ENCODE measurements around the gene MAPK1. TPM values are rescaled to one million over a fixed set of nuclear protein-coding genes. Genes with fewer than 3 reads are reported as not detected.
"Not testable (repeated sequence)": the region's sequence is repeated elsewhere in the genome, so short reads cannot be mapped to it uniquely, and the experiment has no call there.

Gene MAPK1
- total RNA-seq, 1 experiment from 2014 or later, result 122 TPM

- H3K36me3 ChIP-seq (ENCODE audit: control insufficient read depth, insufficient read depth, low read length), result no peaks in the 10 kb centered on the region
- no peak for DNase-seq (ENCODE audit: low read depth, low spot score)
- ATAC-seq, result no peak
- H3K27me3 ChIP-seq (ENCODE audit: control insufficient read depth, insufficient read depth, low read length), result no peaks in the 10 kb centered on the region
- in situ Hi-C loops (cut with HindIII; ENCODE audit: low pct_unique_long_range_greater_than_20kb, low sequenced_read_pairs), result no loop called here
- no TSS peak for BruUV-seq (replicated peaks)
- H3K4me3 ChIP-seq (ENCODE audit: low read depth in 2 of 2, low read length in 2 of 2), result no peak overlapping the region
- H3K4me1 ChIP-seq (ENCODE audit: control insufficient read depth, insufficient read depth, low read length), result no peaks in the 10 kb centered on the region
- ChIA-PET CTCF (no interaction called here), POLR2A (no interaction called here)
- no peaks in the 10 kb centered on the region for H3K9me3 ChIP-seq (ENCODE audit: control insufficient read depth, insufficient read depth, low read depth, low read length)
- no peak for TF ChIP-seq TCF7L2 (IDR thresholded peaks at IDR 0.05; ENCODE audit: low read depth, low read length)
- no peak overlapping the region for H3K27ac ChIP-seq (ENCODE audit: low read length)
- intact Hi-C loops (cut with micrococcal nuclease; ENCODE audit: unreplicated experiment), result no loop called here
These were observed 9.2 kb upstream of the MAPK1 start for GRCh38 chr22:21876486-21877176.

- ATAC-seq; H3K27me3 ChIP-seq (ENCODE audit: control insufficient read depth, insufficient read depth, low read length); CTCF ChIA-PET; H3K9me3 ChIP-seq (ENCODE audit: control insufficient read depth, insufficient read depth, low read depth, low read length); in situ Hi-C loops (cut with HindIII; ENCODE audit: low pct_unique_long_range_greater_than_20kb, low sequenced_read_pairs); POLR2A ChIA-PET; DNase-seq (ENCODE audit: low read depth, low spot score); intact Hi-C loops (cut with micrococcal nuclease; ENCODE audit: unreplicated experiment); H3K27ac ChIP-seq (ENCODE audit: low read length); H3K4me1 ChIP-seq (ENCODE audit: control insufficient read depth, insufficient read depth, low read length); H3K4me3 ChIP-seq (ENCODE audit: low read depth in 2 of 2, low read length in 2 of 2); H3K36me3 ChIP-seq (ENCODE audit: control insufficient read depth, insufficient read depth, low read length); BruUV-seq (replicated peaks): not testable (repeated sequence)
These were observed 7.5 kb upstream of the MAPK1 start for GRCh38 chr22:21874953-21875352.

- H3K27ac ChIP-seq (ENCODE audit: low read length), result no peak overlapping the region
- H3K4me3 ChIP-seq (ENCODE audit: low read depth in 2 of 2, low read length in 2 of 2), result no peak overlapping the region
- BruUV-seq (replicated peaks), result no TSS peak
- DNase-seq (ENCODE audit: low read depth, low spot score) (no peak), ATAC-seq (no peak)
- H3K27me3 ChIP-seq (ENCODE audit: control insufficient read depth, insufficient read depth, low read length), result no peaks in the 10 kb centered on the region
- peaks cover 3% of the 10 kb centered on the region; the same call in 1 of the 2 replicates for H3K4me1 ChIP-seq (ENCODE audit: control insufficient read depth, insufficient read depth, low read length)
- intact Hi-C loops (cut with micrococcal nuclease; ENCODE audit: unreplicated experiment), result no loop called here
- ChIA-PET POLR2A (no interaction called here), CTCF (no interaction called here)
- H3K36me3 ChIP-seq (ENCODE audit: control insufficient read depth, insufficient read depth, low read length), result no peaks in the 10 kb centered on the region
- no peaks in the 10 kb centered on the region for H3K9me3 ChIP-seq (ENCODE audit: control insufficient read depth, insufficient read depth, low read depth, low read length)
- no peak for TF ChIP-seq REST (IDR thresholded peaks at IDR 0.05; ENCODE audit: insufficient read depth in 1 of 2, low read depth in 2 of 2, low read length in 1 of 2)
- TF ChIP-seq TCF7L2 (IDR thresholded peaks at IDR 0.05; ENCODE audit: low read depth, low read length), result no peak
- no peak for TF ChIP-seq SIN3A (IDR thresholded peaks at IDR 0.05; ENCODE audit: borderline replicate concordance, insufficient read depth, low read depth, low read length)
- TF ChIP-seq CTCF (IDR thresholded peaks at IDR 0.05), result no peak
- no peak for TF ChIP-seq POLR2AphosphoS5 (IDR thresholded peaks at IDR 0.05; ENCODE audit: low read depth, low read length)
- in situ Hi-C loops (cut with HindIII; ENCODE audit: low pct_unique_long_range_greater_than_20kb, low sequenced_read_pairs), result no loop called here
These were observed 6.2 kb upstream of the MAPK1 start for GRCh38 chr22:21873619-21874018.

GRCh38 chr22:21872741-21873140 is 5.3 kb upstream of the MAPK1 start:
- H3K4me1 ChIP-seq (ENCODE audit: control insufficient read depth, insufficient read depth, low read length); in situ Hi-C loops (cut with HindIII; ENCODE audit: low pct_unique_long_range_greater_than_20kb, low sequenced_read_pairs); H3K27ac ChIP-seq (ENCODE audit: low read length); H3K27me3 ChIP-seq (ENCODE audit: control insufficient read depth, insufficient read depth, low read length); H3K4me3 ChIP-seq (ENCODE audit: low read depth in 2 of 2, low read length in 2 of 2); intact Hi-C loops (cut with micrococcal nuclease; ENCODE audit: unreplicated experiment); ATAC-seq; DNase-seq (ENCODE audit: low read depth, low spot score); CTCF ChIA-PET; H3K9me3 ChIP-seq (ENCODE audit: control insufficient read depth, insufficient read depth, low read depth, low read length); BruUV-seq (replicated peaks); H3K36me3 ChIP-seq (ENCODE audit: control insufficient read depth, insufficient read depth, low read length): not testable (repeated sequence)
- POLR2A ChIA-PET, result interaction anchor here (0.5 kb wide), 1 partner anchor 143 kb away, joined by 3 read pairs; no protein-coding TSS in a partner anchor
